Measurements from ENCODE around the gene AAK1.

AAK1 gene

GRCh38 chr2:69582582-69583176 lies 60.9 kb downstream of the AAK1 start:
- Histone ChIP-seq H4K20me1 (ENCODE audit: low read depth, low read length) (no peaks in the 10 kb centered on the region), H3K9ac (ENCODE audit: low read length) (no peak overlapping the region), H3K4me3 (ENCODE audit: insufficient read depth, low read length, poor library complexity, severe bottlenecking) (no peak overlapping the region), H3K27ac (ENCODE audit: low read depth, low read length) (no peak overlapping the region), H3K27me3 (ENCODE audit: low read length) (no peaks in the 10 kb centered on the region), H2AFZ (ENCODE audit: low read depth, low read length, severe bottlenecking) (no peak overlapping the region), H3K9me3 (ENCODE audit: insufficient read depth, low read length) (no peaks in the 10 kb centered on the region), H3F3A (ENCODE audit: insufficient read depth) (no peaks in the 10 kb centered on the region), H3K79me2 (ENCODE audit: insufficient read depth, low read length) (no peaks in the 10 kb centered on the region), H3K36me3 (ENCODE audit: low read length) (no peaks in the 10 kb centered on the region), H3K4me2 (ENCODE audit: low read depth, low read length, poor library complexity, severe bottlenecking) (no peak overlapping the region), H3K9me2 (replicated peaks; ENCODE audit: insufficient read depth, low read length) (no peaks in the 10 kb centered on the region)
- TF ChIP-seq CTCF (IDR thresholded peaks at IDR 0.05; ENCODE audit: insufficient read depth, low read length, poor library complexity, severe bottlenecking) (no peak), EZH2phosphoT487 (conservative IDR thresholded peaks at IDR 0.05; ENCODE audit: low read length) (no peak)

GRCh38 chr2:69581774-69582581 lies 61.6 kb downstream of the AAK1 start:
- no peaks in the 10 kb centered on the region for H3K36me3 ChIP-seq (ENCODE audit: low read length)
- no peaks in the 10 kb centered on the region for H3K79me2 ChIP-seq (ENCODE audit: insufficient read depth, low read length)
- H2AFZ ChIP-seq (ENCODE audit: low read depth, low read length, severe bottlenecking): no peak overlapping the region
- no peaks in the 10 kb centered on the region for H3F3A ChIP-seq (ENCODE audit: insufficient read depth)
- H3K27me3 ChIP-seq (ENCODE audit: low read length): no peaks in the 10 kb centered on the region
- H3K27ac ChIP-seq (ENCODE audit: low read depth, low read length): no peak overlapping the region
- H3K9me2 ChIP-seq (replicated peaks; ENCODE audit: insufficient read depth, low read length): no peaks in the 10 kb centered on the region
- H3K9ac ChIP-seq (ENCODE audit: low read length): no peak overlapping the region
- TF ChIP-seq EZH2phosphoT487 (conservative IDR thresholded peaks at IDR 0.05; ENCODE audit: low read length): no peak
- no peak for TF ChIP-seq CTCF (IDR thresholded peaks at IDR 0.05; ENCODE audit: insufficient read depth, low read length, poor library complexity, severe bottlenecking)
- H3K4me3 ChIP-seq (ENCODE audit: insufficient read depth, low read length, poor library complexity, severe bottlenecking): no peak overlapping the region
- H3K9me3 ChIP-seq (ENCODE audit: insufficient read depth, low read length): no peaks in the 10 kb centered on the region
- no peak overlapping the region for H3K4me2 ChIP-seq (ENCODE audit: low read depth, low read length, poor library complexity, severe bottlenecking)
- H4K20me1 ChIP-seq (ENCODE audit: low read depth, low read length): no peaks in the 10 kb centered on the region

GRCh38 chr2:69580486-69580885 lies 63.1 kb downstream of the AAK1 start:
- Histone ChIP-seq H3K36me3 (ENCODE audit: low read length) (no peaks in the 10 kb centered on the region), H3F3A (ENCODE audit: insufficient read depth) (no peaks in the 10 kb centered on the region), H4K20me1 (ENCODE audit: low read depth, low read length) (no peaks in the 10 kb centered on the region), H3K27ac (ENCODE audit: low read depth, low read length) (no peak overlapping the region), H2AFZ (ENCODE audit: low read depth, low read length, severe bottlenecking) (no peak overlapping the region), H3K79me2 (ENCODE audit: insufficient read depth, low read length) (no peaks in the 10 kb centered on the region), H3K9me2 (replicated peaks; ENCODE audit: insufficient read depth, low read length) (no peaks in the 10 kb centered on the region), H3K4me2 (ENCODE audit: low read depth, low read length, poor library complexity, severe bottlenecking) (no peak overlapping the region), H3K9me3 (ENCODE audit: insufficient read depth, low read length) (no peaks in the 10 kb centered on the region), H3K9ac (ENCODE audit: low read length) (no peak overlapping the region), H3K4me3 (ENCODE audit: insufficient read depth, low read length, poor library complexity, severe bottlenecking) (no peak overlapping the region), H3K27me3 (ENCODE audit: low read length) (no peaks in the 10 kb centered on the region)
- TF ChIP-seq CTCF (IDR thresholded peaks at IDR 0.05; ENCODE audit: insufficient read depth, low read length, poor library complexity, severe bottlenecking): no peak
- TF ChIP-seq EZH2phosphoT487 (conservative IDR thresholded peaks at IDR 0.05; ENCODE audit: low read length): no peak
